Astrocyte (in vitro differentiated cells and primary cell): ENCODE measurements around the gene TMEM178B. TPM values are rescaled to one million over a fixed set of nuclear protein-coding genes. Genes with fewer than 3 reads are reported as not detected.

Source experiments
- DNase-seq: peaks from one replicate; pipeline ENCODE4 v3.0.0-alpha.2; 2010; ENCODE audit warnings: low read depth
- FAIRE-seq: peaks from 2 replicates; lab custom pipeline; 2011; peaks lifted over from hg19 to GRCh38; lab: Jason Lieb, UNC
- H2AFZ ChIP-seq: 2 replicates; pipeline ENCODE4 v1.6.0; 2012; ENCODE audit warnings: low read depth, low read length, inconsistent platforms
- H3K27ac ChIP-seq: 2 replicates; pipeline ENCODE4 v1.5.1; 2011; ENCODE audit warnings: low read depth, low read length, inconsistent platforms
- H3K27me3 ChIP-seq: 2 replicates; pipeline ENCODE4 v1.6.0; 2011; ENCODE audit warnings: low read length, inconsistent platforms; ENCODE audit not compliant: insufficient read depth
- H3K36me3 ChIP-seq: 2 replicates; pipeline ENCODE4 v1.5.1; 2011; ENCODE audit warnings: low read length, inconsistent platforms; ENCODE audit not compliant: insufficient read depth
- H3K4me1 ChIP-seq: 2 replicates; pipeline ENCODE4 v1.5.1; 2011; ENCODE audit warnings: low read length, inconsistent platforms; ENCODE audit not compliant: insufficient read depth
- H3K4me2 ChIP-seq: 2 replicates; pipeline ENCODE4 v1.6.0; 2012; ENCODE audit warnings: low read length, inconsistent platforms
- H3K4me3 ChIP-seq: 2 replicates; pipeline ENCODE4 v1.5.1; 2011; ENCODE audit warnings: low read depth, mild to moderate bottlenecking, low read length, inconsistent platforms; ENCODE audit not compliant: insufficient read depth
- H3K79me2 ChIP-seq: 2 replicates; pipeline ENCODE4 v1.6.0; 2012; ENCODE audit warnings: mild to moderate bottlenecking, low read length, inconsistent platforms; ENCODE audit not compliant: insufficient read depth
- H3K9ac ChIP-seq: 2 replicates; pipeline ENCODE4 v1.6.0; 2012; ENCODE audit warnings: mild to moderate bottlenecking, low read length, inconsistent platforms
- H3K9me3 ChIP-seq: 2 replicates; pipeline ENCODE4 v1.5.1; 2012; ENCODE audit warnings: low read depth, mild to moderate bottlenecking, low read length, inconsistent platforms; ENCODE audit not compliant: insufficient read depth
- H4K20me1 ChIP-seq: 2 replicates; pipeline ENCODE4 v1.6.0; 2012; ENCODE audit warnings: low read length, inconsistent platforms; ENCODE audit not compliant: insufficient read depth
- H3K27ac Mint-ChIP-seq: one replicate; pipeline ENCODE4 v1.8.0; 2021; ENCODE audit warnings: mild to moderate bottlenecking, mixed read lengths; ENCODE audit not compliant: unreplicated experiment
- H3K27me3 Mint-ChIP-seq: one replicate; pipeline ENCODE4 v1.8.0; 2021; ENCODE audit warnings: low read depth, mixed read lengths; ENCODE audit not compliant: unreplicated experiment
- H3K36me3 Mint-ChIP-seq: one replicate; pipeline ENCODE4 v1.8.0; 2021; ENCODE audit warnings: low read depth, mixed read lengths; ENCODE audit not compliant: unreplicated experiment
- H3K4me1 Mint-ChIP-seq: one replicate; pipeline ENCODE4 v1.8.0; 2021; ENCODE audit warnings: low read depth, mixed read lengths; ENCODE audit not compliant: unreplicated experiment
- H3K4me3 Mint-ChIP-seq: one replicate; pipeline ENCODE4 v1.8.0; 2021; ENCODE audit warnings: mild to moderate bottlenecking, moderate library complexity, mixed read lengths; ENCODE audit not compliant: unreplicated experiment
- H3K9me3 Mint-ChIP-seq: one replicate; pipeline ENCODE4 v1.8.0; 2021; ENCODE audit warnings: mild to moderate bottlenecking, mixed read lengths; ENCODE audit not compliant: unreplicated experiment
- EZH2 ChIP-seq: IDR thresholded peaks from 2 replicates; pipeline ENCODE4 v1.6.1; 2012; ENCODE audit warnings: mild to moderate bottlenecking, low read length, inconsistent platforms; ENCODE audit not compliant: insufficient read depth
- total RNA-seq: library from RNA; stranded (reverse); gene quantifications from 2 replicates; pipeline ENCODE4 v1.2.1, GENCODE V29; 2021
- TF ChIP-seq, protein P1 (sequence below): IDR thresholded peaks from 2 replicates; pipeline ENCODE4 v1.5.1; 2011; ENCODE audit warnings: low read depth, mild to moderate bottlenecking, inconsistent platforms, low read length, moderate library complexity; ENCODE audit not compliant: insufficient read depth

The TMEM178B gene
- total RNA-seq, 1 donor from 2014 or later: 3.9 TPM

GRCh38 chr7:141265668-141266067 is 191.8 kb downstream of the TMEM178B start:
- H3K27me3 ChIP-seq: no peaks in the 10 kb centered on the region
- Mint-ChIP-seq H3K9me3 (no peaks in the 10 kb centered on the region), H3K27ac (no peak overlapping the region), H3K36me3 (no peaks in the 10 kb centered on the region), H3K4me1 (peaks cover 7% of the 10 kb centered on the region), H3K4me3 (no peak overlapping the region), H3K27me3 (no peaks in the 10 kb centered on the region)
- no peaks in the 10 kb centered on the region for H3K79me2 ChIP-seq
- H3K4me3 ChIP-seq: no peak overlapping the region
- no peak for FAIRE-seq
- H3K9me3 ChIP-seq: no peaks in the 10 kb centered on the region
- no peaks in the 10 kb centered on the region for H3K36me3 ChIP-seq
- no peak for DNase-seq
- no peak overlapping the region for H3K27ac ChIP-seq
- H3K4me1 ChIP-seq: no peaks in the 10 kb centered on the region
- H4K20me1 ChIP-seq: no peaks in the 10 kb centered on the region
- no peak overlapping the region for H3K9ac ChIP-seq
- H2AFZ ChIP-seq: no peak overlapping the region
- TF ChIP-seq, protein P1, sequence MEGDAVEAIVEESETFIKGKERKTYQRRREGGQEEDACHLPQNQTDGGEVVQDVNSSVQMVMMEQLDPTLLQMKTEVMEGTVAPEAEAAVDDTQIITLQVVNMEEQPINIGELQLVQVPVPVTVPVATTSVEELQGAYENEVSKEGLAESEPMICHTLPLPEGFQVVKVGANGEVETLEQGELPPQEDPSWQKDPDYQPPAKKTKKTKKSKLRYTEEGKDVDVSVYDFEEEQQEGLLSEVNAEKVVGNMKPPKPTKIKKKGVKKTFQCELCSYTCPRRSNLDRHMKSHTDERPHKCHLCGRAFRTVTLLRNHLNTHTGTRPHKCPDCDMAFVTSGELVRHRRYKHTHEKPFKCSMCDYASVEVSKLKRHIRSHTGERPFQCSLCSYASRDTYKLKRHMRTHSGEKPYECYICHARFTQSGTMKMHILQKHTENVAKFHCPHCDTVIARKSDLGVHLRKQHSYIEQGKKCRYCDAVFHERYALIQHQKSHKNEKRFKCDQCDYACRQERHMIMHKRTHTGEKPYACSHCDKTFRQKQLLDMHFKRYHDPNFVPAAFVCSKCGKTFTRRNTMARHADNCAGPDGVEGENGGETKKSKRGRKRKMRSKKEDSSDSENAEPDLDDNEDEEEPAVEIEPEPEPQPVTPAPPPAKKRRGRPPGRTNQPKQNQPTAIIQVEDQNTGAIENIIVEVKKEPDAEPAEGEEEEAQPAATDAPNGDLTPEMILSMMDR: no peak
- no peak for TF ChIP-seq EZH2
- H3K4me2 ChIP-seq: no peak overlapping the region

- Histone ChIP-seq H4K20me1 (no peaks in the 10 kb centered on the region), H2AFZ (no peak overlapping the region), H3K9ac (no peak overlapping the region), H3K4me3 (no peak overlapping the region), H3K4me2 (no peak overlapping the region), H3K27ac (no peak overlapping the region), H3K9me3 (no peaks in the 10 kb centered on the region), H3K27me3 (no peaks in the 10 kb centered on the region), H3K36me3 (no peaks in the 10 kb centered on the region), H3K4me1 (no peaks in the 10 kb centered on the region), H3K79me2 (no peaks in the 10 kb centered on the region)
- no peak overlapping the region for H3K4me3 Mint-ChIP-seq
- no peaks in the 10 kb centered on the region for H3K9me3 Mint-ChIP-seq
- no peaks in the 10 kb centered on the region for H3K4me1 Mint-ChIP-seq
- H3K27me3 Mint-ChIP-seq: no peaks in the 10 kb centered on the region
- DNase-seq (no peak), FAIRE-seq (no peak)
- no peak for TF ChIP-seq EZH2
- H3K27ac Mint-ChIP-seq: no peak overlapping the region
- H3K36me3 Mint-ChIP-seq: no peaks in the 10 kb centered on the region
These were observed 194.8 kb downstream of the TMEM178B start for GRCh38 chr7:141268614-141269013.

- no peak overlapping the region for H3K9ac ChIP-seq
- Mint-ChIP-seq H3K27ac (no peak overlapping the region), H3K36me3 (no peaks in the 10 kb centered on the region), H3K4me1 (peaks cover 4% of the 10 kb centered on the region), H3K27me3 (no peaks in the 10 kb centered on the region), H3K4me3 (no peak overlapping the region), H3K9me3 (no peaks in the 10 kb centered on the region)
- no peaks in the 10 kb centered on the region for H3K36me3 ChIP-seq
- H3K9me3 ChIP-seq: no peaks in the 10 kb centered on the region
- no peaks in the 10 kb centered on the region for H3K79me2 ChIP-seq
- no peaks in the 10 kb centered on the region for H3K4me1 ChIP-seq
- H3K27ac ChIP-seq: no peak overlapping the region
- no peak overlapping the region for H3K4me2 ChIP-seq
- FAIRE-seq: no peak
- H2AFZ ChIP-seq: no peak overlapping the region
- no peak for DNase-seq
- TF ChIP-seq EZH2: no peak
- TF ChIP-seq, protein P1: no peak
- H3K27me3 ChIP-seq: no peaks in the 10 kb centered on the region
- H3K4me3 ChIP-seq: no peak overlapping the region
- H4K20me1 ChIP-seq: no peaks in the 10 kb centered on the region
These were observed 197.6 kb downstream of the TMEM178B start for GRCh38 chr7:141271451-141271850.
